HEK293T (cell line): ENCODE measurements around the gene RIMBP2.

Experiments used
- BHLHE40 ChIP-seq: fragments of 450-650 bp; IDR thresholded peaks from 2 replicates; pipeline ENCODE4 v1.6.1; 2016; ENCODE audit warnings: mild to moderate bottlenecking, moderate library complexity, borderline replicate concordance
- ELF4 ChIP-seq: fragments of 450-650 bp; IDR thresholded peaks from 2 replicates; pipeline ENCODE4 v1.6.1; 2017; ENCODE audit warnings: antibody characterized with exemption
- FOXA1 ChIP-seq: fragments of 450-650 bp; IDR thresholded peaks from 2 replicates; pipeline ENCODE4 v1.6.1; 2016; ENCODE audit warnings: mild to moderate bottlenecking
- FOXM1 ChIP-seq: fragments of 450-650 bp; IDR thresholded peaks from 2 replicates; pipeline ENCODE4 v1.6.1; 2017; ENCODE audit warnings: mild to moderate bottlenecking, borderline replicate concordance
- SP1 ChIP-seq: fragments of 450-650 bp; IDR thresholded peaks from 2 replicates; pipeline ENCODE4 v1.6.1; 2017
- TARDBP ChIP-seq: fragments of 450-650 bp; IDR thresholded peaks from 2 replicates; pipeline ENCODE4 v1.6.1; 2016
- ZNF384 ChIP-seq: fragments of 450-650 bp; IDR thresholded peaks from 2 replicates; pipeline ENCODE4 v1.6.1; 2016

DNA sequence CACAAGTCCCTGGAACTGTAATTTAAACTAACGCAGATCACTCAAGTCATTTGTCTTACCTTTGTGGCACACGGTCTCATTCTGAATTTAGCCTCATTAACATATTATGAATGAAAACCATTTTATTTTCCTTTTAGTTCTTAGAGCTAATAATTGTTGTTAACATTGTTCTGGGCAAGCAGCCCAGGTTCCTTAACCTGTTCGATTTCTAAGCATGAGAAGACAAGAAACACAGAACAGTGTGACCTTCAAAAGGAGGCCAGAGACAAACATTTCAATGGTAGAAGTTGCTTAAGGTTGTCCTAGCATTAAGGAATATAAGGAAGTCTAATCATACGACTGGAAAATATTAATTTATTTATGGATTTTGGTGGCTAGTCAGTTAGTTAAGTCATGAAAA, 343.2 kb downstream of the RIMBP2 start:
- TF ChIP-seq FOXM1 (no peak), ZNF384 (no peak), BHLHE40 (no peak), SP1 (no peak), FOXA1 (no peak), ELF4 (no peak), TARDBP (no peak)
